ENCODE results near the gene FRYL. TPM values are rescaled to one million over a fixed set of nuclear protein-coding genes. Genes with fewer than 3 reads are reported as not detected.
"Not testable (repeated sequence)": the region's sequence is repeated elsewhere in the genome, so short reads cannot be mapped to it uniquely, and the experiment has no call there.

Gene FRYL
- total RNA-seq, 1 donor from 2014 or later, result 93.3 TPM

- peak overlapping the region; percentile 58 for H3K27ac Mint-ChIP-seq (ENCODE audit: unreplicated experiment)
- H3K9me3 Mint-ChIP-seq (ENCODE audit: unreplicated experiment), result no peaks in the 10 kb centered on the region
- H3K27me3 Mint-ChIP-seq (ENCODE audit: unreplicated experiment), result peaks cover 2% of the 10 kb centered on the region
- DNase-seq (ENCODE audit: low spot score), result no peak
- TF ChIP-seq CTCF (IDR thresholded peaks at IDR 0.05; ENCODE audit: unreplicated experiment), result no peak
- peak overlapping the region; percentile 19 for H3K4me3 Mint-ChIP-seq (ENCODE audit: unreplicated experiment)
- peaks cover 26% of the 10 kb centered on the region for H3K4me1 Mint-ChIP-seq (ENCODE audit: unreplicated experiment)
- peaks cover 13% of the 10 kb centered on the region for H3K36me3 Mint-ChIP-seq (ENCODE audit: low read depth, unreplicated experiment)
These were observed 12.8 kb downstream of the FRYL start for GRCh38 chr4:48767055-48767929.

GRCh38 chr4:48766131-48766792, 13.8 kb downstream of the FRYL start:
- Mint-ChIP-seq H3K27ac (ENCODE audit: unreplicated experiment) (no peak overlapping the region), H3K36me3 (ENCODE audit: low read depth, unreplicated experiment) (peaks cover 13% of the 10 kb centered on the region), H3K27me3 (ENCODE audit: unreplicated experiment) (peaks cover 2% of the 10 kb centered on the region), H3K4me3 (ENCODE audit: unreplicated experiment) (no peak overlapping the region), H3K9me3 (ENCODE audit: unreplicated experiment) (no peaks in the 10 kb centered on the region), H3K4me1 (ENCODE audit: unreplicated experiment) (peaks cover 20% of the 10 kb centered on the region)
- DNase-seq (ENCODE audit: low spot score), result no peak
- no peak for TF ChIP-seq CTCF (IDR thresholded peaks at IDR 0.05; ENCODE audit: unreplicated experiment)

GRCh38 chr4:48762408-48762807, 17.7 kb downstream of the FRYL start:
- Mint-ChIP-seq H3K9me3 (ENCODE audit: unreplicated experiment) (no peaks in the 10 kb centered on the region), H3K4me3 (ENCODE audit: unreplicated experiment) (no peak overlapping the region), H3K4me1 (ENCODE audit: unreplicated experiment) (peaks cover 15% of the 10 kb centered on the region), H3K27me3 (ENCODE audit: unreplicated experiment) (peaks cover 3% of the 10 kb centered on the region), H3K27ac (ENCODE audit: unreplicated experiment) (no peak overlapping the region), H3K36me3 (ENCODE audit: low read depth, unreplicated experiment) (peaks cover 14% of the 10 kb centered on the region)
- no peak for TF ChIP-seq CTCF (IDR thresholded peaks at IDR 0.05; ENCODE audit: unreplicated experiment)
- DNase-seq (ENCODE audit: low spot score), result no peak

- Mint-ChIP-seq H3K4me3 (ENCODE audit: unreplicated experiment) (no peak overlapping the region), H3K27me3 (ENCODE audit: unreplicated experiment) (peaks cover 4% of the 10 kb centered on the region), H3K9me3 (ENCODE audit: unreplicated experiment) (peaks cover 2% of the 10 kb centered on the region), H3K36me3 (ENCODE audit: low read depth, unreplicated experiment) (peaks cover 10% of the 10 kb centered on the region), H3K4me1 (ENCODE audit: unreplicated experiment) (peaks cover 14% of the 10 kb centered on the region), H3K27ac (ENCODE audit: unreplicated experiment) (no peak overlapping the region)
- no peak for TF ChIP-seq CTCF (IDR thresholded peaks at IDR 0.05; ENCODE audit: unreplicated experiment)
- DNase-seq (ENCODE audit: low spot score), result no peak
These were observed 18.8 kb downstream of the FRYL start for GRCh38 chr4:48761286-48761685.

GRCh38 chr4:48758703-48759102, 21.4 kb downstream of the FRYL start:
- not testable (repeated sequence) for H3K9me3 Mint-ChIP-seq (ENCODE audit: unreplicated experiment); H3K4me3 Mint-ChIP-seq (ENCODE audit: unreplicated experiment); H3K27me3 Mint-ChIP-seq (ENCODE audit: unreplicated experiment); H3K27ac Mint-ChIP-seq (ENCODE audit: unreplicated experiment); DNase-seq (ENCODE audit: low spot score)
- H3K36me3 Mint-ChIP-seq (ENCODE audit: low read depth, unreplicated experiment), result peaks cover 26% of the 10 kb centered on the region
- H3K4me1 Mint-ChIP-seq (ENCODE audit: unreplicated experiment), result peaks cover 13% of the 10 kb centered on the region

Measured in endothelial cell (in vitro differentiated cells).